HL-60 (cell line): ENCODE results near the gene HEXIM1.

ENCODE experiments used
- GABPA ChIP-seq: IDR thresholded peaks from 2 replicates; pipeline ENCODE4 v1.6.1; 2012; ENCODE audit warnings: low read depth
- TF ChIP-seq, protein P1 (sequence below): IDR thresholded peaks from one replicate; pipeline ENCODE4 v1.5.1; 2011; ENCODE audit warnings: low read length, control low read depth, inconsistent platforms; ENCODE audit not compliant: insufficient read depth

DNA sequence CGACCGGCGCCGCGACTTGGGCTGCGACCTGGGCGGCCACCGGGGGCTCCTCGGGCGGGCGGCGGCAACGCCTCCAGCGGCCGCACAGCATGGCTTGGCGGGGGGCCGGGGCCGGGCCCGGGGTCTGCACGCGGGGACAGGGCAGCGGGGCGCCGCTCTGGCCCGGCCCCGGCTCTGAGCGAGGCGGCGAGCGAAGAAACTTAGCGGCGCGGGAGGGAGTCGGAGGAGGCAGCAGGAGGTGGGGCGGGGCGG is 16.0 kb upstream of the HEXIM1 start, which contains the start of gene PLCD3:
- TF ChIP-seq, protein P1, sequence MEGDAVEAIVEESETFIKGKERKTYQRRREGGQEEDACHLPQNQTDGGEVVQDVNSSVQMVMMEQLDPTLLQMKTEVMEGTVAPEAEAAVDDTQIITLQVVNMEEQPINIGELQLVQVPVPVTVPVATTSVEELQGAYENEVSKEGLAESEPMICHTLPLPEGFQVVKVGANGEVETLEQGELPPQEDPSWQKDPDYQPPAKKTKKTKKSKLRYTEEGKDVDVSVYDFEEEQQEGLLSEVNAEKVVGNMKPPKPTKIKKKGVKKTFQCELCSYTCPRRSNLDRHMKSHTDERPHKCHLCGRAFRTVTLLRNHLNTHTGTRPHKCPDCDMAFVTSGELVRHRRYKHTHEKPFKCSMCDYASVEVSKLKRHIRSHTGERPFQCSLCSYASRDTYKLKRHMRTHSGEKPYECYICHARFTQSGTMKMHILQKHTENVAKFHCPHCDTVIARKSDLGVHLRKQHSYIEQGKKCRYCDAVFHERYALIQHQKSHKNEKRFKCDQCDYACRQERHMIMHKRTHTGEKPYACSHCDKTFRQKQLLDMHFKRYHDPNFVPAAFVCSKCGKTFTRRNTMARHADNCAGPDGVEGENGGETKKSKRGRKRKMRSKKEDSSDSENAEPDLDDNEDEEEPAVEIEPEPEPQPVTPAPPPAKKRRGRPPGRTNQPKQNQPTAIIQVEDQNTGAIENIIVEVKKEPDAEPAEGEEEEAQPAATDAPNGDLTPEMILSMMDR = no peak
- no peak for TF ChIP-seq GABPA
